Testis (tissue), 3 donors: ENCODE data around the gene DPYD. TPM values are rescaled to one million over a fixed set of nuclear protein-coding genes. Genes with fewer than 3 reads are reported as not detected.

Source experiments
- DNase-seq: peaks from one replicate; pipeline ENCODE4 v3.0.0-alpha.2; 2019
- H3K27ac ChIP-seq, 2 donors: fragments of 200-600 bp; sonication (generic); one replicate each; pipeline ENCODE4 v1.5.1; 2019
- H3K27me3 ChIP-seq: fragments of 200-600 bp; sonication (generic); one replicate; pipeline ENCODE4 v1.5.1; 2019
- H3K36me3 ChIP-seq: fragments of 200-600 bp; sonication (generic); one replicate; pipeline ENCODE4 v1.5.1; 2017; ENCODE audit warnings: low read depth; ENCODE audit errors: missing control alignments
- H3K4me1 ChIP-seq: fragments of 200-600 bp; sonication (generic); one replicate; pipeline ENCODE4 v1.5.1; 2019
- H3K4me3 ChIP-seq, 2 donors: fragments of 200-600 bp; sonication (generic); one replicate each; pipeline ENCODE4 v1.5.1; 2017 to 2019
- H3K9me3 ChIP-seq: fragments of 200-600 bp; sonication (generic); one replicate; pipeline ENCODE4 v1.5.1; 2017
- POLR2A ChIP-seq: fragments of 450-650 bp; IDR thresholded peaks from one replicate; pipeline ENCODE4 v1.6.1; 2017; ENCODE audit warnings: antibody characterized with exemption, mild to moderate bottlenecking, moderate library complexity
- WGBS, 2 donors: methylation state at CpG; one replicate each; pipeline ENCODE4 v1.1.5; 2018; 5-methylcytosine and 5-hydroxymethylcytosine counted together
- intact Hi-C: fragments of 100-400 bp; cut with DNase I; formaldehyde crosslinking; loops from one replicate; pipeline ENCODE4 v1.15.1; 2023; ENCODE audit warnings: low total_unique reads
- polyA plus RNA-seq: library from polyadenylated mRNA; stranded (reverse); fragments of 350-450 nt; fragmentation: Illumina TruSeq; extraction: RNeasy Lipid Tissue Mini Kit (QIAGEN cat#74804); gene quantifications from one replicate; pipeline ENCODE4 v1.2.3, GENCODE V29; 2014; ENCODE audit warnings: low read depth, low replicate concordance; ENCODE audit not compliant: insufficient read depth
- total RNA-seq, 2 donors: library from RNA; depleted of rRNA; stranded (reverse); fragments of >200 nt; gene quantifications; one replicate each; pipeline ENCODE4 v1.2.3, GENCODE V29; 2016
- TF ChIP-seq, protein P1 (sequence below), 3 experiments: fragments of 450-650 bp in 2 of 3; fragments of 200-600 bp in 1 of 3; sonication (generic) in 1 of 3; IDR thresholded peaks; one replicate each; pipeline ENCODE4 v1.5.1; 2016 to 2019; ENCODE audit warnings: antibody characterized with exemption in 3 of 3, mild to moderate bottlenecking in 2 of 3, moderate library complexity in 1 of 3

Gene DPYD
- total and polyA plus RNA-seq, 3 donors from 2014 or later = 6.7 to 14.7 (median 11.5) TPM

GRCh38 chr1:97143236-97143882 is 777.5 kb downstream of the DPYD start:
- intact Hi-C loops = no loop called here
- TF ChIP-seq POLR2A = no peak
- TF ChIP-seq, protein P1, sequence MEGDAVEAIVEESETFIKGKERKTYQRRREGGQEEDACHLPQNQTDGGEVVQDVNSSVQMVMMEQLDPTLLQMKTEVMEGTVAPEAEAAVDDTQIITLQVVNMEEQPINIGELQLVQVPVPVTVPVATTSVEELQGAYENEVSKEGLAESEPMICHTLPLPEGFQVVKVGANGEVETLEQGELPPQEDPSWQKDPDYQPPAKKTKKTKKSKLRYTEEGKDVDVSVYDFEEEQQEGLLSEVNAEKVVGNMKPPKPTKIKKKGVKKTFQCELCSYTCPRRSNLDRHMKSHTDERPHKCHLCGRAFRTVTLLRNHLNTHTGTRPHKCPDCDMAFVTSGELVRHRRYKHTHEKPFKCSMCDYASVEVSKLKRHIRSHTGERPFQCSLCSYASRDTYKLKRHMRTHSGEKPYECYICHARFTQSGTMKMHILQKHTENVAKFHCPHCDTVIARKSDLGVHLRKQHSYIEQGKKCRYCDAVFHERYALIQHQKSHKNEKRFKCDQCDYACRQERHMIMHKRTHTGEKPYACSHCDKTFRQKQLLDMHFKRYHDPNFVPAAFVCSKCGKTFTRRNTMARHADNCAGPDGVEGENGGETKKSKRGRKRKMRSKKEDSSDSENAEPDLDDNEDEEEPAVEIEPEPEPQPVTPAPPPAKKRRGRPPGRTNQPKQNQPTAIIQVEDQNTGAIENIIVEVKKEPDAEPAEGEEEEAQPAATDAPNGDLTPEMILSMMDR (IDR thresholded peaks at IDR 0.05) = no peak
- Histone ChIP-seq H3K4me1 (no peaks in the 10 kb centered on the region), H3K36me3 (no peaks in the 10 kb centered on the region), H3K9me3 (no peaks in the 10 kb centered on the region), H3K4me3 (no peak overlapping the region), H3K27ac (no peak overlapping the region), H3K27me3 (no peaks in the 10 kb centered on the region)
- DNase-seq = no peak
- WGBS, 2 donors = 96 to 99% methylated on average over 2 of the region's 2 CpGs

DNA sequence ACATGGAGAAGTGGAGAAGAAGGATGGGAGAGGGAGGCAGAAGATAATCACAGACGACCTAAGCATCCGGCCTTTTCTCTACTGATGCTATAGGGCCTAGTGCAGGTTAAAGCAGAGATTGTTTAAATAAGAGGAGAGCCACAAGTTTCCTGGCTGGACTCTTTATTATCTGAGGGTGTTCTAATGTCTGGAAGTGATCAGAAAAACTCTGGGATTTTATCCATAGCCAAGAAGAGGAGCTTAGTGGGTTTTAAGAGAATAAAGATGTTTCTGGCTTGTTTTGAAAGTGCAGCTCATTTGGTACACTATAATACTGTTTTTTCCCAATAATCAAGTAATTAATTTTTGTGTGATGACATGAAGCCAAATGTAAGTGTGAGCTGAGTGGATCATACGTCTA is 780.2 kb downstream of the DPYD start:
- Histone ChIP-seq H3K27me3 (no peaks in the 10 kb centered on the region), H3K9me3 (no peaks in the 10 kb centered on the region), H3K27ac (no peak overlapping the region), H3K4me3 (no peak overlapping the region), H3K4me1 (no peaks in the 10 kb centered on the region), H3K36me3 (no peaks in the 10 kb centered on the region)
- TF ChIP-seq, protein P1 (IDR thresholded peaks at IDR 0.05) = no peak
- TF ChIP-seq POLR2A = no peak
- no peak for DNase-seq
- intact Hi-C loops = no loop called here
- WGBS, 2 donors = 92 to 93% methylated on average over 3 of the region's 3 CpGs

GRCh38 chr1:97139512-97139911 is 781.3 kb downstream of the DPYD start:
- intact Hi-C loops = no loop called here
- no peak overlapping the region for H3K4me3 ChIP-seq
- TF ChIP-seq POLR2A = no peak
- TF ChIP-seq, protein P1 (IDR thresholded peaks at IDR 0.05) = no peak
- no peaks in the 10 kb centered on the region for H3K9me3 ChIP-seq
- WGBS, 2 donors = 86 to 92% methylated on average over 2 of the region's 2 CpGs
- no peaks in the 10 kb centered on the region for H3K36me3 ChIP-seq
- H3K27me3 ChIP-seq = no peaks in the 10 kb centered on the region
- no peak overlapping the region for H3K27ac ChIP-seq
- no peak for DNase-seq
- no peaks in the 10 kb centered on the region for H3K4me1 ChIP-seq

GRCh38 chr1:97138515-97139032 is 782.3 kb downstream of the DPYD start:
- H3K27me3 ChIP-seq = no peaks in the 10 kb centered on the region
- WGBS, 2 donors = 36 to 50% methylated on average over 4 of the region's 4 CpGs
- H3K27ac ChIP-seq = no peak overlapping the region
- no peaks in the 10 kb centered on the region for H3K4me1 ChIP-seq
- intact Hi-C loops = no loop called here
- no peaks in the 10 kb centered on the region for H3K36me3 ChIP-seq
- no peak for TF ChIP-seq POLR2A
- TF ChIP-seq, protein P1 (IDR thresholded peaks at IDR 0.05) = no peak
- H3K9me3 ChIP-seq = no peaks in the 10 kb centered on the region
- no peak overlapping the region for H3K4me3 ChIP-seq
- no peak for DNase-seq
